Measurements from ENCODE around the gene TRIP12. TPM values are rescaled to one million over a fixed set of nuclear protein-coding genes. Genes with fewer than 3 reads are reported as not detected.
A peak's percentile ranks its signal among the peaks of the same experiment; 100 is the strongest.

TRIP12 gene
- total RNA-seq, 2 experiments from 2014 or later: 151 to 178 TPM

- DNase-seq (no peak), ATAC-seq (ENCODE audit: poor library complexity) (no peak)
- no peak overlapping the region for H3K4me3 Mint-ChIP-seq
- POLR2A ChIA-PET: interaction anchor here (1.6 kb wide), 1 partner anchor 22 kb away, joined by 3 read pairs; the partner anchor contains the start of genes FBXO36 and TRIP12
- Histone ChIP-seq H3K4me1 (ENCODE audit: insufficient read depth, low read length) (peaks cover 31% of the 10 kb centered on the region), H3K9me3 (ENCODE audit: control insufficient read depth in 1 of 2, insufficient read depth in 1 of 2, low read length in 2 of 2) (no peaks in the 10 kb centered on the region), H3K4me3 (ENCODE audit: low read length) (no peak overlapping the region), H3K27me3 (ENCODE audit: control insufficient read depth in 1 of 2, insufficient read depth in 2 of 2, low read length in 2 of 2) (no peaks in the 10 kb centered on the region), H3K27ac (ENCODE audit: low read depth in 1 of 2, low read length in 2 of 2) (no peak overlapping the region), H3K36me3 (ENCODE audit: insufficient read depth, low read length) (peaks cover 12% of the 10 kb centered on the region)
- intact Hi-C loops (cut with DNase I, micrococcal nuclease): no loop called here
- peak overlapping the region; percentile 6 for H3K27ac Mint-ChIP-seq
- H3K27me3 Mint-ChIP-seq: no peaks in the 10 kb centered on the region
- no peaks in the 10 kb centered on the region for H3K9me3 Mint-ChIP-seq
- no peak for TF ChIP-seq CTCF (IDR thresholded peaks at IDR 0.05)
- H3K36me3 Mint-ChIP-seq (ENCODE audit: low read depth): peaks cover 58% of the 10 kb centered on the region
- CTCF ChIA-PET: interaction anchor here (1.5 kb wide), 1 partner anchor 13 kb away, joined by 3 read pairs; no protein-coding TSS in a partner anchor
- peaks cover 72% of the 10 kb centered on the region for H3K4me1 Mint-ChIP-seq (ENCODE audit: low read depth)
These were observed 21.8 kb downstream of the TRIP12 start for GRCh38 chr2:229900012-229900411.

GRCh38 chr2:229899604-229900003 is 22.2 kb downstream of the TRIP12 start:
- CTCF ChIA-PET: interaction anchor here (1.4 to 1.5 kb wide), 2 partner anchors 13 to 99 kb away, joined by 3 to 4 read pairs; no protein-coding TSS in a partner anchor
- H3K27me3 Mint-ChIP-seq: no peaks in the 10 kb centered on the region
- Histone ChIP-seq H3K4me3 (ENCODE audit: low read length) (no peak overlapping the region), H3K4me1 (ENCODE audit: insufficient read depth, low read length) (peaks cover 31% of the 10 kb centered on the region), H3K36me3 (ENCODE audit: insufficient read depth, low read length) (peaks cover 12% of the 10 kb centered on the region), H3K27ac (ENCODE audit: low read depth in 1 of 2, low read length in 2 of 2) (no peak overlapping the region), H3K9me3 (ENCODE audit: control insufficient read depth in 1 of 2, insufficient read depth in 1 of 2, low read length in 2 of 2) (no peaks in the 10 kb centered on the region), H3K27me3 (ENCODE audit: control insufficient read depth in 1 of 2, insufficient read depth in 2 of 2, low read length in 2 of 2) (no peaks in the 10 kb centered on the region)
- no peak for TF ChIP-seq CTCF (IDR thresholded peaks at IDR 0.05)
- H3K9me3 Mint-ChIP-seq: no peaks in the 10 kb centered on the region
- H3K36me3 Mint-ChIP-seq (ENCODE audit: low read depth): peaks cover 58% of the 10 kb centered on the region
- H3K4me3 Mint-ChIP-seq: peak overlapping the region; percentile 43
- intact Hi-C loops (cut with DNase I, micrococcal nuclease): no loop called here
- peaks cover 68% of the 10 kb centered on the region for H3K4me1 Mint-ChIP-seq (ENCODE audit: low read depth)
- ATAC-seq (ENCODE audit: poor library complexity): no peak
- H3K27ac Mint-ChIP-seq: peak overlapping the region; percentile 6
- DNase-seq: no peak
- POLR2A ChIA-PET: interaction anchor here (0.7 to 1.6 kb wide), 2 partner anchors 10 to 22 kb away, joined by 3 to 5 read pairs; partner anchors contain the start of genes FBXO36 and TRIP12

- ATAC-seq (ENCODE audit: poor library complexity): peak; percentile 61
- CTCF ChIA-PET: no interaction called here
These were observed 25.0 kb downstream of the TRIP12 start for GRCh38 chr2:229896857-229897256.

More at GRCh38 chr2:229896857-229897256, 25.0 kb downstream of the TRIP12 start:
- Histone ChIP-seq H3K4me3 (ENCODE audit: low read length) (no peak overlapping the region), H3K27me3 (ENCODE audit: control insufficient read depth in 1 of 2, insufficient read depth in 2 of 2, low read length in 2 of 2) (no peaks in the 10 kb centered on the region), H3K9me3 (ENCODE audit: control insufficient read depth in 1 of 2, insufficient read depth in 1 of 2, low read length in 2 of 2) (no peaks in the 10 kb centered on the region), H3K27ac (ENCODE audit: low read depth in 1 of 2, low read length in 2 of 2) (no peak overlapping the region), H3K4me1 (ENCODE audit: insufficient read depth, low read length) (peaks cover 29% of the 10 kb centered on the region), H3K36me3 (ENCODE audit: insufficient read depth, low read length) (peaks cover 5% of the 10 kb centered on the region)
- Mint-ChIP-seq H3K27me3 (no peaks in the 10 kb centered on the region), H3K36me3 (ENCODE audit: low read depth) (peaks cover 57% of the 10 kb centered on the region), H3K27ac (peak overlapping the region; percentile 5), H3K9me3 (no peaks in the 10 kb centered on the region), H3K4me1 (ENCODE audit: low read depth) (peaks cover 63% of the 10 kb centered on the region), H3K4me3 (no peak overlapping the region)
- peak in 1 of 14 experiments; percentile 24 for DNase-seq
- POLR2A ChIA-PET: interaction anchor here (0.6 to 1.2 kb wide), 2 partner anchors 25 to 96 kb away, joined by 3 read pairs; partner anchors contain the start of gene TRIP12
- intact Hi-C loops (cut with DNase I, micrococcal nuclease): no loop called here
- TF ChIP-seq CTCF (IDR thresholded peaks at IDR 0.05): no peak
